Neuron (in vitro differentiated cells): ENCODE measurements around the gene PPP2R3B.

ENCODE experiments used
- H2AFZ ChIP-seq: one replicate; pipeline ENCODE4 v1.6.1; 2013; ENCODE audit warnings: low read depth, mild to moderate bottlenecking, inconsistent platforms, low read length, moderate library complexity
- H3K27me3 ChIP-seq: one replicate; pipeline ENCODE4 v1.6.1; 2013; ENCODE audit warnings: low read length; ENCODE audit not compliant: insufficient read depth
- H3K36me3 ChIP-seq: one replicate; pipeline ENCODE4 v1.6.1; 2013; ENCODE audit warnings: low read length; ENCODE audit not compliant: insufficient read depth
- H3K4me1 ChIP-seq: one replicate; pipeline ENCODE4 v1.6.1; 2013; ENCODE audit warnings: low read length; ENCODE audit not compliant: insufficient read depth
- H3K4me3 ChIP-seq: 2 replicates; pipeline ENCODE4 v1.5.1; 2013; ENCODE audit warnings: mild to moderate bottlenecking, low read length, moderate library complexity
- H3K9me3 ChIP-seq: one replicate; pipeline ENCODE4 v1.6.1; 2013; ENCODE audit warnings: low read length

The PPP2R3B gene

DNA sequence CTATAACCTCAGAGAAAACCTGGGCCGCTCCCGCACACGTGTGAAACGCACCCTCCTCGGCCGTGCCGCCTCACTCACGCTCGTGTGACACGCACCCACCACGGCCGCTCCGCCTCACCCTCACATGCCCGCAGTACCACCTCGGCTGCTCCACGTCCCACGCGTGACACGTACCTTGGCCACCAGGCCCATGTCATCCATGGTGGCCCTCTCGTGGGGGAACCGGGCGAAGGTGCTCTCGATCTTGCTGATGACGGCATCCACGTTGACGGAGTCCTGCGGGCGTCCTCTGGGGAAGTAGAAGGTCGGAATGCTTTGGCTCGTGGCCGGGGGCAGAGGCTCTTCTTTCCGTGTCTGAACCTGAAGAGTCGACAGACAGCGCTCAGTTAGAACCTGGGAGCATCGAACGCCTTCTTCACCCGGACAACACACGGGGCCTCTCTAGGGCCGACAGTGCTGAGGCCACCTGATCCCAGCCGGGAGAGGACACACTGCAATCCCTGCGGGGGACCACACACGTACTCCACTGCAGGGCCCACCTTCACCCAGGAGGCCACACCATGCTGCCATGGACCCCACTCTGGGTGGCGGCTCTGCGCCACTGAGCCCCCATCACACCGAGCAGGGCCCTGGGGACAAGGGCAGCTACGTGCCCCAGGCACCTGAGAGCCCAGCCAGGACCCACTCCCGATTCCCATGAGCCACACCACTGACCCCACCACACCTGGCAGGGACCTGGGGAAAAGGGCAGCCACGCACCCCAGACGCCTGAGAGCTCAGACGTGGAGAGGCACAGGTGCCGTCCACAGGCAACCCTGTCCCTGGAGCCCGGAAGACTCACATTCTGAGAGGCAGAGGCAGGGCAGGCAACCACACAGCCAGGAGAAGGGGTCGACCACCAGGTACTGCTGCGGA, 25.2 kb downstream of the PPP2R3B start:
- Histone ChIP-seq H3K4me1 (no peaks in the 10 kb centered on the region), H3K27me3 (no peaks in the 10 kb centered on the region), H3K4me3 (no peak overlapping the region), H3K36me3 (peaks cover 39% of the 10 kb centered on the region), H3K9me3 (peaks cover 57% of the 10 kb centered on the region), H2AFZ (no peak overlapping the region)

DNA sequence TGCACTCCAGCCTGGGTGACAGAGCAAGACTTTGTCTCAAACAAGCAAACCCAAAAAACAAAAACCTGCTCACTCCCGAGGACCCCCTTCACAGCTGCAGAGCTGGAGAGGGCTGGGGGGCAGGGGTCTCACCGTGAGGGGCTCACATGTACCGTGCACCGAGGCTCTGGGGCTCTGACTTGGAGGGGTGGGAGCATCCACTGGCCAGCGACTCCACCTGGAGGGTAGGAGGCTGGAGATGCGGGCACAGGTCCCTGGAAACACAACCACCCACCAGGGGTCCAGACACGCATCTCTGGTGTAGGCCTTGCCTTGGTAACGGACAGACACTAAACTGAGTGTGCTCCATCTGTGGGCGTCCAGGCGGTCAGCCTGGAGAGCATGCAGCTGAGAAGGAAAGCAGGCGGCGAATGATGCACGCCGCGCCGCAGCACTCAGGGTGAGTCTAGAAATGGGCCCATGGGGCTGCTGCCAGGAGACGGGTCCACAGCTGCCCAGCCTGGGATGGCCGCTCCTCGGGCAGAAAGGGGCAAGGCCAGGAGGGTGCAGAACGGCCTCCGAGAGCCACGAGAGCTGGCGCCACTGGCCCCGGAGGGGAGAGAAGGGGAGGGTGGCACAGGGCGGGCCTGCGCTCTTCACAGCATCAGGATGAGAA, 26.1 kb downstream of the PPP2R3B start:
- H3K36me3 ChIP-seq = peaks cover 39% of the 10 kb centered on the region
- H3K4me1 ChIP-seq = no peaks in the 10 kb centered on the region
- H3K27me3 ChIP-seq = no peaks in the 10 kb centered on the region
- H3K9me3 ChIP-seq = peaks cover 60% of the 10 kb centered on the region
- H2AFZ ChIP-seq = no peak overlapping the region
- H3K4me3 ChIP-seq = no peak overlapping the region

DNA sequence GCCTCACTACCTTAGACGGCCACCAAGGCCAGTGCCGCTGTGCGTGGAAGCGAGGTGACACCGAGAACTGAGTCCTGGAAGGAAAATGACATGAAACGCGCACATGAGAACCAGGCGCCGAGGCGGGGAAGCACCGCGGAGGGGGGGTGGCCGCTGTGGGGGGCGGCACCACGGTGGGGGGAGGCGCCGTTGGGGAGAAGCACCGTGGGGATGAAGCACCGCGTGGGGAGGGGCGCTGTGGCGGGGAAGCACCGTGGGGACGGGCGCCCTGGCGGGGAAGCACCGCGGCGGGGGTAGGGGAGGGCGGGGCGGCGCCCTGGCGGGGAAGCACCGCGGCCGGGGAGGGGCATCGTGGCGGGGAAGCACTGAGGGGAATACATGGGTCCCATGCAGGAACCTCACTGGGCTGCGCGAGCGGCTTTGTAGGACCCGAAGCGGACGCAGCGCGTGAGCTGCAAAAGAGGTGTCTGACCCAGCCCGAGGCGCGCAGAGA, 28.0 kb downstream of the PPP2R3B start:
- Histone ChIP-seq H3K36me3 (peaks cover 36% of the 10 kb centered on the region), H3K4me1 (no peaks in the 10 kb centered on the region), H3K27me3 (no peaks in the 10 kb centered on the region)

DNA sequence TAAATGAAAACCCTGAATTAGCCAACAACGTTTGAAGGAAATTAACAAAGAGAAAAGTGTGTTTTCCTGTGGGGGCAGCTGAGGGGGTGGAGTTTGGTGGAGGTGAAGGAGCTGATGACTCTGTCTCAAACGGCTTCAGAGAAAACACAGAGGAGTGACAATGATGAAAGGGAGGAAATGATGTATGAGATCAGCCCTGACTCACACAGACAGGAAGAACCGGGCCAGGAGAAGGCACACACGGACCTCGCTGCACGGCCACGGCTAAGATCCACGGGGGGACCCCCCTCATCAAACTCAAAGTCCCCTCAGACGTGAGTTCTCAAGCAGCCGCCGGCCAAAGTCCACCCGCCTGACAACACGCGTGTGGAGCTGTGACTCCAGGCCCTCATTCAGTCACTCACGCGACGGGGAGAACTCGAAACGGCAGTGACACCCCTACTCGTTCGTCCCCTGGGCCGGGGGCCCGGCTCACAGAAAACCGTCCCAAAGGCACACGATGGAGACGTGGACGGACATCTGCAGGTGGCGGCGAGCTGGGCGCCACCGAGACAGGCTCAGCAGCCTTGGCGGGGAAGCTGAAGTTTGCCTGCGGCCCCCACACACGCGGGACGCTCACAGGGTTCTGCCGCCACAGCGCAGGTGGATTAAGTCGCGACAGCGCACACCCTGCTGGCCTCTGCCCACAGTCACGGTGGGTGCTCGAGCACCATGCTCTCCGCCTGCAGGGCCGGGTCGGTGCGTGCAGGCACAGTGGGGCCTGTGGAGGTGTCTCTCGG, 28.8 kb downstream of the PPP2R3B start:
- H3K27me3 ChIP-seq = no peaks in the 10 kb centered on the region
- no peak overlapping the region for H2AFZ ChIP-seq
- no peak overlapping the region for H3K4me3 ChIP-seq
- H3K4me1 ChIP-seq = no peaks in the 10 kb centered on the region
- H3K9me3 ChIP-seq = peaks cover 47% of the 10 kb centered on the region
- peaks cover 36% of the 10 kb centered on the region for H3K36me3 ChIP-seq

More for the DNA sequence above, 28.0 kb downstream of the PPP2R3B start:
- no peak overlapping the region for H2AFZ ChIP-seq
- no peak overlapping the region for H3K4me3 ChIP-seq
- peaks cover 55% of the 10 kb centered on the region for H3K9me3 ChIP-seq

DNA sequence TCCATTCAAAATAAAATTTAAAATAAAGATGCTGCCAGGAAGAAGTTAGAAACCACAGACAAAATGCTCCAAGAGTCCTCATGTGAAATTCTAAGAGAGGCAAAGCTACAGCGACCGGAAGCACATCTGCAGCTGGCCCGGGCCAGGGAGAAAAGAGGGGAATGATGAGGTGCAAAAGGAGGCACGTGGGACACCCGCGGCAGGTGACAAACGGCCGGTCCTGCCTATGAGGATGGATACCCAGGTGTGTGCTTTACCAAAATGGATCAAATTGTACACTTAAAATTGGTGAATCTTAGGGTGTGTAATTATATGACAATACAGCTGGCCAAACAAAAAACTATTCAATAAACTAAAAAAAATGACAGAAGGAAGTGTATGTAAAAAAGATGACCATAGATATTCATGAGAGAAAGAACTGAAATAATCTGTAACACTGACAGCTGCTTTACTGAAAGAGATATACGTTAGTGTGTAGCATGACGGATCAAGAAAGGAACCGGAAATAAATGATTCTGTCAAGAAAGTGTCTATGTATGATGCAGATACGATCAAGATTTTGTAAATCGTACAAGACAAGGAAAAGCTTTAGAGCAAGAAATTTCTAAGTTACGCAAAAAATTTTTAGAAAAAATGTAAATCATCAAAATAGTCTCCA, 29.5 kb downstream of the PPP2R3B start:
- H3K36me3 ChIP-seq = peaks cover 40% of the 10 kb centered on the region

DNA sequence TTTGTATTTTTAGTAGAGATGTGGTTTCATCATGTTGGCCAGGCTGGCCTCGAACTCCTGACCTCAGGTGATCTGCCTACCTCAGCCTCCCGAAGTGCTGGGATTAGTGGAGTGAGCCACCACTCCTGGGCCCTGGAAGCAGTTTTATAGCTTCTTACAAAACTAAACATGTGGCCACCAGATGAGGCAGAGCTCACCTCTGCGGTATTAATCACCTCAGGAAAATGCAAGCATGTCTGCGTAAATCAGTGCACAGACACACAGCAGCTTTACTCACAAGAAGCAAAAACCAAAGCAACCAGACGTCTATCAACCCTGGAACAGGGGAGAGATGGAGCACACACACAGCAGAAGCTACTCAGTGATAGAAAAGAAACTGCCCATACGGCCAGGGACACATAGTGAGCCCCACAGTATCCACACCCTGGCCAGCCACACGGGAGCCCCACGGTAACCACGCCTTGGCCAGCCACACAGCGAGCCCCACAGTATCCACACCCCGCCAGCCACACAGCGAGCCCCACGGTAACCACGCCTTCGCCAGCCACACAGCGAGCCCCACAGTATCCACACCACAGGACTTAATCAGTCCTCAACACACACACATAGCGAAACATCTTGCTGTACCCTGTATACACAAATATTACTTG, 30.2 kb downstream of the PPP2R3B start:
- Histone ChIP-seq H2AFZ (no peak overlapping the region), H3K9me3 (peaks cover 34% of the 10 kb centered on the region), H3K36me3 (peaks cover 37% of the 10 kb centered on the region), H3K27me3 (no peaks in the 10 kb centered on the region), H3K4me3 (no peak overlapping the region), H3K4me1 (no peaks in the 10 kb centered on the region)

More for the DNA sequence above, 29.5 kb downstream of the PPP2R3B start:
- peaks cover 40% of the 10 kb centered on the region for H3K9me3 ChIP-seq
- no peak overlapping the region for H2AFZ ChIP-seq
- H3K4me1 ChIP-seq = no peaks in the 10 kb centered on the region
- no peaks in the 10 kb centered on the region for H3K27me3 ChIP-seq
- H3K4me3 ChIP-seq = no peak overlapping the region

DNA sequence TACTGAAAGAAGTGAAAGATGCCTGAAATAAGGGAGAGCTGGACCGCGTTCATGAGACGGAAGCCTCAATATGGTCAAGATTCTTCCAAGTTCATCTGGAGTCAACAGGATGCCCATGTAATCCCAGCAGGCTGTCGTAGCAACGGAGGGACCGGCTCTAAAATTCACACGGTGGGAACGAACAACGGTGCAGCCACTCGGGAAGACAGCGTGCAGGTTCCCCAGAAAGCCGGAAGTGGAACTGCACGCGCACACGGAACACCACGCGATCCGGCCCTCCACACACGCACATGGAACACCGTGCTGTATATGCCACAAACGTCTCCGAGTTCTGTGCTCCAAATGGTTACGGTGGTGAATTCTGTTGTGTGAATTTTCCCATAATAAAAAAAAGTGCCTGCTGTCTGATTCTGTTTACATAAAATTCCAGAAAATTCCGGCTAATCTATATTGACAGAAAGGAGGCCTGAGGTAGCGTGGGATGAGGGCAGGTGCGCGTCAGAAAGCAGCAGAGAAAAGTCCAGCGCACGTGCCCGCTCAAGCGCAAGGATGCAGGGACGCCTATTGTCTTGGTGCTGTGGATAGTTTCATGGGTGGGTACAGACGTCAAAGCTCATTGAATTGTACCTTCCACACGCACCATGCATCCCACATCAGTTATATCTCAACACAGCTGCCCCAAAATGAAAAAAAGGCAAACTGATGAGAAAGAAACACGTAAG, 31.2 kb downstream of the PPP2R3B start:
- peaks cover 26% of the 10 kb centered on the region for H3K36me3 ChIP-seq
- no peaks in the 10 kb centered on the region for H3K27me3 ChIP-seq
- peaks cover 24% of the 10 kb centered on the region for H3K9me3 ChIP-seq
- H3K4me3 ChIP-seq = no peak overlapping the region
- no peaks in the 10 kb centered on the region for H3K4me1 ChIP-seq
- no peak overlapping the region for H2AFZ ChIP-seq

DNA sequence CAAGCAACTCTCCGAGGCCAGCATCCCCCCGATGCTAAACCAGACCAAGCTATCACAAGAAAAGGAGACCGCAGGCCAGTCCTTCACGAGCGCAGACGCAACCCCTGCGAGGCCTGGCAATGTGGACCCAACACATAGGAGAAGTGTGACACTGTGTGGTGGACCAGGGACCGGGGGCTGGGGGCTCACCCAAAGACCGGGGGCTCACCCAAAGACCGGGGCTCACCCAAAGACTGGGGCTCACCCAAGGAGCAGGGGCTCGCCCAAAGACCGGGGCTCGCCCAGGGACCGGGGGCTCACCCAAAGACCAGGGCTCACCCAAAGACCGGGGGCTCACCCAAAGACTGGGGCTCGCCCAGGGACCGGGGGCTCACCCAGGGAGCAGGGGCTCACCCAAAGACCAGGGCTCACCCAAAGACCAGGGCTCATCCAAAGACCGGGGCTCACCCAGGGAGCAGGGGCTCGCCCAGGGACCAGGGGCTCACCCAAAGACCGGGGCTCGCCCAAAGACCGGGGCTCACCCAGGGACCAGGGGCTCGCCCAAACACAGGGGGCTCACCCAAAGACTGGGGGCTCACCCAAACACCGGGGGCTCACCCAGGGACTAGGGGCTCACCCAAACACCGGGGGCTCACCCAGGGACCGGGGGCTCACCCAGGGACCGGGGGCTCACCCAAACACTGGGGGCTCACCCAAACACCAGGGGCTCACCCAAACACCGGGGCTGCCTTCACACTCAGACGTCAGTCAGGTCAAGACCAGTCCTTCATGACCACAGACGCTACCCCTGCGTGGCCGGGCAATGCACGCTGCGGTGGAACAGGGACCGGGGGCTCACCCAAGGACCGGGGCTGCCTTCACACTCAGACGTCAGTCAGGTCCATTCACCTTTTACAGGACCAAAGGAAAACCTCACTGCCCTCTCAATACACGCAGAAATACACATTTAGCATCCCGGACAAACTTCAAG, 32.9 kb downstream of the PPP2R3B start:
- Histone ChIP-seq H3K9me3 (peaks cover 12% of the 10 kb centered on the region), H3K4me3 (no peak overlapping the region), H3K36me3 (peaks cover 15% of the 10 kb centered on the region)

DNA sequence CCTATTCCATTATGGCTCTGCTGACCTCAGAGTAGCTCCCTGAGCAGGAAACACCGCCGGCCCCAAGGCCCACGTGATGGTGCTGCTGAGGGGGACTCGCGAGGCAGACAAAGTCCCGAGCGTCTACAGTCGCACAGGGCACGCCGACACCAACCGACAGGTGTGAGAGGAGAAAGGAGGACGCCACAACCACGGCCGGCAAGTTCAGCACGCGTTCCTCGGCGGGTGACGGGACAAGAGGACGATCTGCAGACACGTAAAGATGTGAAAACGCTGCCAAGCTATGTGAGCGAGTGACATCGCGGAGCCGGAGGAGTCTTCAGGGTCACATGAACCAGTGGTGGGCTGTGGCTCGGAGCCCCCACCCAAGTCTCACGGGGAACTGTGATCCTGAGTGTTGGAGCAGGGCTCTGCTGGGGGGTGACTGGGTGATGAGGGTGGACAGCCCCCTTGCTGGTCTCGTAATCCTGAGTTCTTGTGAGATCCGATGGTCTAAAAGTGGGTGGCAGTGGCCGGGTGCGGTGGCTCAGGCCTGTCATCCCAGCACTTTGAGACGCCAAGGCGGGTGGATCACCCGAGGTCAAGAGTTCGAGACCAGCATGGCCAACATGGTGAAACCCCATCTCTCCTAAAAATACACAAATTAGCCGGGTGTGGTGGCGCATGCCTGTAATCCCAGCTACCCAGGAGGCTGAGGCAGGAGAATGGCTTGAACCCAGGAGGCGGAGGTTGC, 34.0 kb downstream of the PPP2R3B start:
- H3K36me3 ChIP-seq = peaks cover 10% of the 10 kb centered on the region
- peaks cover 5% of the 10 kb centered on the region for H3K4me1 ChIP-seq
- H3K4me3 ChIP-seq = no peak overlapping the region
- H3K27me3 ChIP-seq = no peaks in the 10 kb centered on the region
- H3K9me3 ChIP-seq = peaks cover 9% of the 10 kb centered on the region
- no peak overlapping the region for H2AFZ ChIP-seq

More for the DNA sequence above, 32.9 kb downstream of the PPP2R3B start:
- Histone ChIP-seq H3K27me3 (no peaks in the 10 kb centered on the region), H3K4me1 (peaks cover 3% of the 10 kb centered on the region), H2AFZ (no peak overlapping the region)

DNA sequence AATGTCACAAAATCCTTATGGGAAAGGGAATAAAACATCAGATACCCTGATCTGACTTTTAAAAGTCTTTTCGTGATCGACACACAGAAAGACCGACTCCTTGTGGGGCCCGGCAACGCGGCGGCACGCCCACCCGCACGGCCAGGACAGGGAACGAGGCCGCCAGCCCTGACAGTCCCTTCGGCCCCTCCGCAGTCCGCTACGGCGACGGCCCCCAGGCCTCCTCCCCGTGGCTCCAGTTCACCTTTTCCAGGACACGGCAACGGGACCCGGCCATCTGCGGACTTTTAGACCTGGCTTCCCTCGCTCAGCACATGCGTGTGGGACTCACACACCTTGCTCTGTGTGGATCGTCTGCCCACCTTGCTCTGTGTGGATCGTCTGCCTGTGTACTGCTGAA, 34.5 kb downstream of the PPP2R3B start:
- H2AFZ ChIP-seq = no peak overlapping the region
- H3K36me3 ChIP-seq = peaks cover 9% of the 10 kb centered on the region
- H3K4me1 ChIP-seq = peaks cover 5% of the 10 kb centered on the region
- H3K4me3 ChIP-seq = no peak overlapping the region
- H3K27me3 ChIP-seq = no peaks in the 10 kb centered on the region
- H3K9me3 ChIP-seq = peaks cover 12% of the 10 kb centered on the region
